Panc1 (cell line): ENCODE data around the gene SAMM50. TPM values are rescaled to one million over a fixed set of nuclear protein-coding genes. Genes with fewer than 3 reads are reported as not detected.
A peak's percentile ranks its signal among the peaks of the same experiment; 100 is the strongest.

Source experiments
- ATAC-seq: fragments of 200-7000 bp; cut with Tn5 transposase; 2 replicates; pipeline ENCODE4 v1.9.1; 2020; ENCODE audit warnings: mild to moderate bottlenecking, moderate library complexity
- BruUV-seq: library from RNA; stranded (reverse); fragments of 400-500 nt; replicated peaks from 2 replicates; lab custom pipeline; 2021; lab: Mats Ljungman, UMichigan
- CTCF ChIA-PET: fragments of 300-600 bp; sonication (Branson Sonifier 250); formaldehyde crosslinking; loops from one replicate; lab custom pipeline; 2022; ENCODE audit warnings: antibody characterized with exemption; lab: Charles Lee
- POLR2A ChIA-PET: fragments of 300-600 bp; sonication (Branson Sonifier 250); formaldehyde crosslinking; loops from one replicate; lab custom pipeline; 2022; ENCODE audit warnings: antibody characterized with exemption; lab: Charles Lee
- DNase-seq: peaks from one replicate; pipeline ENCODE4 v3.0.0-alpha.2; 2010; ENCODE audit warnings: low read depth, low spot score
- H3K27ac ChIP-seq: 2 replicates; pipeline ENCODE4 v1.5.1; 2011; ENCODE audit warnings: mild to moderate bottlenecking, low read length, inconsistent platforms
- H3K27me3 ChIP-seq: fragments of 200-500 bp; sonication (Bioruptor generic); 2 replicates; pipeline ENCODE4 v1.6.0; 2014; ENCODE audit warnings: low read length, inconsistent platforms; ENCODE audit not compliant: control insufficient read depth, insufficient read depth
- H3K36me3 ChIP-seq: fragments of 200-500 bp; sonication (Bioruptor generic); 2 replicates; pipeline ENCODE4 v1.5.1; 2014; ENCODE audit warnings: inconsistent platforms, mild to moderate bottlenecking, low read length, moderate library complexity; ENCODE audit not compliant: control insufficient read depth, insufficient read depth
- H3K4me1 ChIP-seq: 2 replicates; pipeline ENCODE4 v1.5.1; 2011; ENCODE audit warnings: inconsistent platforms, mild to moderate bottlenecking, low read length, moderate library complexity; ENCODE audit not compliant: control insufficient read depth, insufficient read depth
- H3K4me3 ChIP-seq, 2 experiments: 2 replicates each; pipeline ENCODE4 v1.5.1; 2011 to 2012; ENCODE audit warnings: low read depth in 2 of 2, low read length in 2 of 2, mild to moderate bottlenecking in 2 of 2, inconsistent platforms in 1 of 2, moderate library complexity in 1 of 2
- H3K9me3 ChIP-seq: fragments of 200-500 bp; sonication (Bioruptor generic); 2 replicates; pipeline ENCODE4 v1.5.1; 2014; ENCODE audit warnings: low read depth, mild to moderate bottlenecking, inconsistent platforms, low read length, moderate library complexity; ENCODE audit not compliant: control insufficient read depth, insufficient read depth
- POLR2AphosphoS5 ChIP-seq: IDR thresholded peaks from 2 replicates; pipeline ENCODE4 v1.6.1; 2012; ENCODE audit warnings: mild to moderate bottlenecking, low read depth, low read length, moderate library complexity
- SIN3A ChIP-seq: IDR thresholded peaks from 2 replicates; pipeline ENCODE4 v1.6.1; 2012; ENCODE audit warnings: low read depth, mild to moderate bottlenecking, low read length, moderate library complexity, borderline replicate concordance; ENCODE audit not compliant: insufficient read depth
- TCF7L2 ChIP-seq: IDR thresholded peaks from 2 replicates; pipeline ENCODE4 v1.6.1; 2011; ENCODE audit warnings: mild to moderate bottlenecking, low read depth, low read length, inconsistent platforms
- in situ Hi-C: cut with HindIII; loops from 2 replicates; pipeline ENCODE4 v1.10.0; 2016; ENCODE audit warnings: low sequenced_read_pairs, low pct_unique_long_range_greater_than_20kb
- intact Hi-C: fragments of 100-400 bp; cut with micrococcal nuclease; formaldehyde crosslinking; loops from one replicate; pipeline ENCODE4 v1.10.0; 2022; ENCODE audit not compliant: unreplicated experiment
- total RNA-seq: library from RNA; stranded (reverse); gene quantifications from one replicate; pipeline ENCODE4 v1.2.1, GENCODE V29; 2021; ENCODE audit not compliant: unreplicated experiment
- TF ChIP-seq, protein P1 (sequence below): fragments of 450-650 bp; IDR thresholded peaks from 2 replicates; pipeline ENCODE4 v1.5.1; 2017; ENCODE audit warnings: mild to moderate bottlenecking
- TF ChIP-seq, protein P2 (sequence below), 2 experiments: IDR thresholded peaks; 2 replicates each; pipeline ENCODE4 v1.6.1; 2011 to 2012; ENCODE audit warnings: low read depth in 2 of 2, control low read depth in 1 of 2, low read length in 1 of 2, mild to moderate bottlenecking in 1 of 2, moderate library complexity in 1 of 2; ENCODE audit not compliant: insufficient read depth in 1 of 2

The SAMM50 gene
- total RNA-seq, 1 experiment from 2014 or later = 40.5 TPM

- Histone ChIP-seq H3K9me3 (no peaks in the 10 kb centered on the region), H3K4me1 (peaks cover 15% of the 10 kb centered on the region), H3K27me3 (no peaks in the 10 kb centered on the region), H3K36me3 (no peaks in the 10 kb centered on the region; the same call in 1 of the 2 replicates), H3K4me3 (peak overlapping the region; percentile 86 to 90), H3K27ac (peak overlapping the region; percentile 86)
- TF ChIP-seq, protein P1, sequence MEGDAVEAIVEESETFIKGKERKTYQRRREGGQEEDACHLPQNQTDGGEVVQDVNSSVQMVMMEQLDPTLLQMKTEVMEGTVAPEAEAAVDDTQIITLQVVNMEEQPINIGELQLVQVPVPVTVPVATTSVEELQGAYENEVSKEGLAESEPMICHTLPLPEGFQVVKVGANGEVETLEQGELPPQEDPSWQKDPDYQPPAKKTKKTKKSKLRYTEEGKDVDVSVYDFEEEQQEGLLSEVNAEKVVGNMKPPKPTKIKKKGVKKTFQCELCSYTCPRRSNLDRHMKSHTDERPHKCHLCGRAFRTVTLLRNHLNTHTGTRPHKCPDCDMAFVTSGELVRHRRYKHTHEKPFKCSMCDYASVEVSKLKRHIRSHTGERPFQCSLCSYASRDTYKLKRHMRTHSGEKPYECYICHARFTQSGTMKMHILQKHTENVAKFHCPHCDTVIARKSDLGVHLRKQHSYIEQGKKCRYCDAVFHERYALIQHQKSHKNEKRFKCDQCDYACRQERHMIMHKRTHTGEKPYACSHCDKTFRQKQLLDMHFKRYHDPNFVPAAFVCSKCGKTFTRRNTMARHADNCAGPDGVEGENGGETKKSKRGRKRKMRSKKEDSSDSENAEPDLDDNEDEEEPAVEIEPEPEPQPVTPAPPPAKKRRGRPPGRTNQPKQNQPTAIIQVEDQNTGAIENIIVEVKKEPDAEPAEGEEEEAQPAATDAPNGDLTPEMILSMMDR = no peak
- TF ChIP-seq, protein P2, sequence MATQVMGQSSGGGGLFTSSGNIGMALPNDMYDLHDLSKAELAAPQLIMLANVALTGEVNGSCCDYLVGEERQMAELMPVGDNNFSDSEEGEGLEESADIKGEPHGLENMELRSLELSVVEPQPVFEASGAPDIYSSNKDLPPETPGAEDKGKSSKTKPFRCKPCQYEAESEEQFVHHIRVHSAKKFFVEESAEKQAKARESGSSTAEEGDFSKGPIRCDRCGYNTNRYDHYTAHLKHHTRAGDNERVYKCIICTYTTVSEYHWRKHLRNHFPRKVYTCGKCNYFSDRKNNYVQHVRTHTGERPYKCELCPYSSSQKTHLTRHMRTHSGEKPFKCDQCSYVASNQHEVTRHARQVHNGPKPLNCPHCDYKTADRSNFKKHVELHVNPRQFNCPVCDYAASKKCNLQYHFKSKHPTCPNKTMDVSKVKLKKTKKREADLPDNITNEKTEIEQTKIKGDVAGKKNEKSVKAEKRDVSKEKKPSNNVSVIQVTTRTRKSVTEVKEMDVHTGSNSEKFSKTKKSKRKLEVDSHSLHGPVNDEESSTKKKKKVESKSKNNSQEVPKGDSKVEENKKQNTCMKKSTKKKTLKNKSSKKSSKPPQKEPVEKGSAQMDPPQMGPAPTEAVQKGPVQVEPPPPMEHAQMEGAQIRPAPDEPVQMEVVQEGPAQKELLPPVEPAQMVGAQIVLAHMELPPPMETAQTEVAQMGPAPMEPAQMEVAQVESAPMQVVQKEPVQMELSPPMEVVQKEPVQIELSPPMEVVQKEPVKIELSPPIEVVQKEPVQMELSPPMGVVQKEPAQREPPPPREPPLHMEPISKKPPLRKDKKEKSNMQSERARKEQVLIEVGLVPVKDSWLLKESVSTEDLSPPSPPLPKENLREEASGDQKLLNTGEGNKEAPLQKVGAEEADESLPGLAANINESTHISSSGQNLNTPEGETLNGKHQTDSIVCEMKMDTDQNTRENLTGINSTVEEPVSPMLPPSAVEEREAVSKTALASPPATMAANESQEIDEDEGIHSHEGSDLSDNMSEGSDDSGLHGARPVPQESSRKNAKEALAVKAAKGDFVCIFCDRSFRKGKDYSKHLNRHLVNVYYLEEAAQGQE (IDR thresholded peaks at IDR 0.05; ENCODE audit: insufficient read depth in 1 of 2, low read depth in 2 of 2, low read length in 1 of 2) = no peak
- TF ChIP-seq POLR2AphosphoS5 (no peak), SIN3A (no peak), TCF7L2 (no peak)
- no peak for DNase-seq
- in situ Hi-C loops = no loop called here
- intact Hi-C loops = no loop called here
- POLR2A ChIA-PET = no interaction called here
- BruUV-seq = no TSS peak
- no peak for ATAC-seq
- CTCF ChIA-PET = interaction anchor here (0.9 kb wide), 1 partner anchor 8 kb away, joined by 11 read pairs; no protein-coding TSS in a partner anchor
These were observed 1.1 kb upstream of the SAMM50 start for GRCh38 chr22:43953988-43954785.

GRCh38 chr22:43955883-43956782 is 891 bp downstream of the SAMM50 start:
- Histone ChIP-seq H3K4me3 (peak overlapping the region; percentile 86 to 90), H3K27ac (peak overlapping the region; percentile 86), H3K4me1 (peaks cover 15% of the 10 kb centered on the region), H3K27me3 (no peaks in the 10 kb centered on the region), H3K9me3 (no peaks in the 10 kb centered on the region), H3K36me3 (no peaks in the 10 kb centered on the region; the same call in 1 of the 2 replicates)
- ChIA-PET POLR2A (no interaction called here), CTCF (no interaction called here)
- TF ChIP-seq, protein P2 (IDR thresholded peaks at IDR 0.05; ENCODE audit: insufficient read depth in 1 of 2, low read depth in 2 of 2, low read length in 1 of 2) = no peak
- TF ChIP-seq TCF7L2 (no peak), POLR2AphosphoS5 (no peak), SIN3A (no peak)
- TF ChIP-seq, protein P1 = no peak
- TSS peak; percentile 72 for BruUV-seq
- DNase-seq (no peak), ATAC-seq (peak; percentile 4; the same call in 1 of the 2 replicates)
- in situ Hi-C loops (no loop called here), intact Hi-C loops (no loop called here)
